Nephron progenitor cell (in vitro differentiated cells): ENCODE data around the gene CD40LG.

Source experiments
- DNase-seq: peaks from one replicate; pipeline ENCODE4 v3.0.0; 2021
- H3K27ac Mint-ChIP-seq: 2 replicates; pipeline ENCODE4 v1.8.0; 2021; ENCODE audit warnings: mild to moderate bottlenecking, moderate library complexity, mixed read lengths
- H3K27me3 Mint-ChIP-seq: 2 replicates; pipeline ENCODE4 v1.8.0; 2021; ENCODE audit warnings: mild to moderate bottlenecking, low read depth, mixed read lengths; ENCODE audit not compliant: poor library complexity
- H3K36me3 Mint-ChIP-seq: 2 replicates; pipeline ENCODE4 v1.8.0; 2021; ENCODE audit warnings: low read depth, mixed read lengths
- H3K4me1 Mint-ChIP-seq: 2 replicates; pipeline ENCODE4 v1.8.0; 2021; ENCODE audit warnings: mixed read lengths
- H3K4me3 Mint-ChIP-seq: 2 replicates; pipeline ENCODE4 v1.8.0; 2021; ENCODE audit warnings: mild to moderate bottlenecking, moderate library complexity, mixed read lengths
- H3K9me3 Mint-ChIP-seq: 2 replicates; pipeline ENCODE4 v1.8.0; 2021; ENCODE audit warnings: mild to moderate bottlenecking, moderate library complexity, mixed read lengths
- TF ChIP-seq, protein P1 (sequence below): fragments of 200-600 bp; sonication (generic); IDR thresholded peaks from 2 replicates; pipeline ENCODE4 v1.5.0; 2021; ENCODE audit warnings: antibody characterized with exemption

The CD40LG gene

DNA sequence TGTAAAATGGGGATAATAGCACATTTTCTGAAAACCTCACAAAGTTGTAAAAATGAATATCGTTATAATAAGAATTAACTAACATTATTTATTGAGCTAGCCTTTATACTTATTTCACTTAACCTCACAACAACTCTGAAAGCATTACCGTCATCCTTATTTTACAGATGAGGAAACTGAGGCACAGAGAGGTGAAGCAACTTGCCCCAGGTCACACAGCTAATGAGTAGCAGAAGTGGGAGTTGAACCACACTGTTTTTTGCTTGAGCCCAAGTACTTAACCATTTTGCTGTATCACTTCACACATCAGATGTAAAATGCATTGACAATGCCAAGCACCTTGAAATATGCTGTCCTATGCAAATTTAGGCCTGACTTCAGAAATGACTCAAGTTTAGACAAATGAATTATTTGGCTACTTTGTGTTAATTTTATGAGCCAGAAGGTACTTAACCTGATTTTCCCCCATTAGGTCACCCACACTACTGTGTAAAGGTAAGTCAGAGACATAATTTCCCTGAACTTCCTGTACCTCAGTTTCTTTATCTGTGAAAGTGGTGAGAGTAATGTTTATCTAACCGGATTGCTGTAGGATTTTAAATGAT lies 23.1 kb downstream of the CD40LG start:
- H3K4me3 Mint-ChIP-seq: no peak overlapping the region
- TF ChIP-seq, protein P1, sequence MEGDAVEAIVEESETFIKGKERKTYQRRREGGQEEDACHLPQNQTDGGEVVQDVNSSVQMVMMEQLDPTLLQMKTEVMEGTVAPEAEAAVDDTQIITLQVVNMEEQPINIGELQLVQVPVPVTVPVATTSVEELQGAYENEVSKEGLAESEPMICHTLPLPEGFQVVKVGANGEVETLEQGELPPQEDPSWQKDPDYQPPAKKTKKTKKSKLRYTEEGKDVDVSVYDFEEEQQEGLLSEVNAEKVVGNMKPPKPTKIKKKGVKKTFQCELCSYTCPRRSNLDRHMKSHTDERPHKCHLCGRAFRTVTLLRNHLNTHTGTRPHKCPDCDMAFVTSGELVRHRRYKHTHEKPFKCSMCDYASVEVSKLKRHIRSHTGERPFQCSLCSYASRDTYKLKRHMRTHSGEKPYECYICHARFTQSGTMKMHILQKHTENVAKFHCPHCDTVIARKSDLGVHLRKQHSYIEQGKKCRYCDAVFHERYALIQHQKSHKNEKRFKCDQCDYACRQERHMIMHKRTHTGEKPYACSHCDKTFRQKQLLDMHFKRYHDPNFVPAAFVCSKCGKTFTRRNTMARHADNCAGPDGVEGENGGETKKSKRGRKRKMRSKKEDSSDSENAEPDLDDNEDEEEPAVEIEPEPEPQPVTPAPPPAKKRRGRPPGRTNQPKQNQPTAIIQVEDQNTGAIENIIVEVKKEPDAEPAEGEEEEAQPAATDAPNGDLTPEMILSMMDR: no peak
- H3K9me3 Mint-ChIP-seq: peaks cover 70% of the 10 kb centered on the region
- no peaks in the 10 kb centered on the region for H3K36me3 Mint-ChIP-seq
- peaks cover 10% of the 10 kb centered on the region for H3K27me3 Mint-ChIP-seq
- DNase-seq: no peak
- H3K4me1 Mint-ChIP-seq: no peaks in the 10 kb centered on the region
- no peak overlapping the region for H3K27ac Mint-ChIP-seq

DNA sequence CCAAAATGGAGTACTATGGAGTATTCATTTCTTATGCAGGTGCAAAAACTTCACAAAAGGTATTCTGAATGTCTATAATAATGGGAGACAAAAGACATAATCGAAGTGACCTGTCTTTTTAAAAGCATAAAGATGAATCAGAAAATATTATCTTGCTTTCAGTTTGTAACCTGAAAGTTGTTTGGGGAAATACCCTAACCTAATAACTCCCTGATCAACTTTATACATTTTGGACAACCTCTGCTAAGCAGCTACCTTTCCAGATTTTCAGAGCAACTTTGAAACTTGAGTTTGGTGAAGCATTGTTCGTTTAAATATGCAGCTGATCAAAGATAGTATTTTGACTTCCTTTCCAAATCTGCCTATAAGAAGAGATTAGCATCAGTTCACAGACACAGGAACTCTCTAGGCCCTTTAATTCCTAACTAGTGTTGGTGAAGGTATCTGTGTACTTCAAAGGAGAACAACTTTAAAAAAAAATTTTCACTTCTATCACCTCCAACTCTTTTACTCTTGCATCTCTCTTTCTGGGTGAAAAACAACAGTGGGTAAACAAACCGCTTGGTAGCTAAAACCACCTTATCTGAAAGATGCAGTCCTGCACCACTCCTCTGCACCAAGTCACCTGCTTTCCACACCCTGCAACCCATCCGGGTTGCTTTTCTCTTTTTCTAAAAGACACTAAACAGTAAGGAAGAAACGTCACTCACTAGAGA lies 26.5 kb downstream of the CD40LG start:
- peaks cover 66% of the 10 kb centered on the region for H3K9me3 Mint-ChIP-seq
- TF ChIP-seq, protein P1: no peak
- H3K4me3 Mint-ChIP-seq: no peak overlapping the region
- no peak for DNase-seq
- no peaks in the 10 kb centered on the region for H3K36me3 Mint-ChIP-seq
- no peak overlapping the region for H3K27ac Mint-ChIP-seq
- no peaks in the 10 kb centered on the region for H3K4me1 Mint-ChIP-seq
- peaks cover 7% of the 10 kb centered on the region for H3K27me3 Mint-ChIP-seq

DNA sequence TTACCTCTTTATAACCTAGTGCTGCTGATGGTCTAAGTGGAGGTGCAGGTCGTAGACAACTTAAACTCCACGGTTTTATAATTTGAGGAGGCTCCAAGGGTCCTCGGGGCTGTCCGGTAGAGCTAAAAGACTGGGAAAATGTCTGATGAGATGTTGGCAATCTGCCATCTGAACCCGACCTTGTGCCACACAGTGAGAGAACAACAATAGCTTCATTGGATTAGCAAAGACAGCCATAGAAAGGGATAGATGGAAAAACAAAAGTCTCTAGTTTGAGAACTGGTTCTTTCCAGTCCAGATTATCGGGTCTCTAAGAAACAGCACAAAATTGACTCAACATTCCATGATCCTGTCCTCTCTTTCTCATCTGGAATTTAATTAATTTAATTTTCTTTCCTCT lies 31.6 kb downstream of the CD40LG start:
- Mint-ChIP-seq H3K27me3 (peaks cover 4% of the 10 kb centered on the region), H3K27ac (no peak overlapping the region), H3K9me3 (peaks cover 30% of the 10 kb centered on the region), H3K36me3 (no peaks in the 10 kb centered on the region), H3K4me3 (no peak overlapping the region), H3K4me1 (no peaks in the 10 kb centered on the region)
- no peak for DNase-seq
- TF ChIP-seq, protein P1: no peak

DNA sequence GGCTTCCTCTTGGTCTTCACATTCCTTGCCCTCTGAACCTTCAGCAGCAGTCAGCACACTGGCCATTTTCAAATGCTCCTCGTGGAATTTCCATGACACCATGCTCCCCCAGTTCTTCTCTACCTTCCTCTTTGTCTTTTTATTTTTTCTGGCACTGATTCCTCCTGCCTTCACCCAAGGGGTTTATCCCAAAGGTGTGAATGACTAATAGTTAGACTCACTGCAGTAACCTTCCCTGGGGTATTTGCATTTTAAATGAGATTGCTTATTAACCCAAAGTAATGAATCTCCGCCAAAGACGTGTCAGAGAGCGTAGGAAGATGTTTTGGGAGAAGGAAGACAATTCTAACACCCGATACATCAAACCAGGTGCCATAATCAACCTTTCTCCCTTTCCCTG lies 36.2 kb downstream of the CD40LG start:
- Mint-ChIP-seq H3K4me3 (no peak overlapping the region), H3K9me3 (peaks cover 8% of the 10 kb centered on the region), H3K27me3 (no peaks in the 10 kb centered on the region), H3K27ac (no peak overlapping the region), H3K4me1 (peaks cover 7% of the 10 kb centered on the region), H3K36me3 (no peaks in the 10 kb centered on the region)
- TF ChIP-seq, protein P1: no peak
- DNase-seq: no peak

DNA sequence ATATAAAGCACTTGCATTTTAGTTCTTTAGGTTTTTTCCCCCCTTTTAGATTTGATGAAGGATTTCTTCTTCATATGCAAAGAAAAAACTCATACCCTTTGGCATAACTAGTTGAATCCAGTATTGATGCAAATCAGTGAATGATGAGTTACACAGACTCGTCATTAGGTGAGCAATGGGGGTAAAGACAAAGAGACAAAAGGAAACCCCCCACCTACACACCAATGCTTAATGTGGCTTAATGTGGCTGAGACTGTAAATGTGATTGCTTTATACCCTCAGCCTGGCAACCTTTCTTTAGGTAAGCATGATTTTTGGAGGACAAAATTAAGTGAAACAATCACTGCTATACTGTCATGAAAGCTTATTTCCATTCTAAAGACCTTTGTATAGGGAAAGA lies 39.5 kb downstream of the CD40LG start:
- Mint-ChIP-seq H3K9me3 (peaks cover 4% of the 10 kb centered on the region), H3K4me3 (no peak overlapping the region), H3K4me1 (peaks cover 21% of the 10 kb centered on the region), H3K27me3 (no peaks in the 10 kb centered on the region), H3K27ac (no peak overlapping the region), H3K36me3 (no peaks in the 10 kb centered on the region)
- TF ChIP-seq, protein P1: no peak
- DNase-seq: no peak

DNA sequence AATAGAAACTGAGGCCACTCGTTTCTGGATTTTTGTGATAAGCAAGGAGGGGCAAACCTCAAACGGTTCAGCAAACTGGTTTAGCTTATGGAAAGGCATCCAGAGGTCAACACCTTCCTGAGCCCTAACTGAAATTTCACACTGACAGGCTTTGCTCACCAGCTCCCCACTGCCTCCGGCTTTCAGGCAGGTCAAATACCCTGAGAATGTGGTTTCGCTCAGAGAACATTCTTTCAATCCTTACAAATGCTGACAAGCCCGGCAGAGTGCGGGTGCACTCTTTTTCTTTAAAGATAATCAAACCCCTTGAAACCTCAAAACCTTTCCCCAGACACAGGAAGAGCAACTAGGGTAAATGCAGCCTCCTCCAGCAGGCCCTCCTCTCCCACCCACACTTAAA lies 41.5 kb downstream of the CD40LG start:
- no peak overlapping the region for H3K4me3 Mint-ChIP-seq
- TF ChIP-seq, protein P1: no peak
- peaks cover 24% of the 10 kb centered on the region for H3K4me1 Mint-ChIP-seq
- H3K9me3 Mint-ChIP-seq: peaks cover 4% of the 10 kb centered on the region
- DNase-seq: no peak
- peak overlapping the region; percentile 80 for H3K27ac Mint-ChIP-seq
- H3K36me3 Mint-ChIP-seq: no peaks in the 10 kb centered on the region
- no peaks in the 10 kb centered on the region for H3K27me3 Mint-ChIP-seq
